ENCODE data around the gene RAVER2. TPM values are rescaled to one million over a fixed set of nuclear protein-coding genes. Genes with fewer than 3 reads are reported as not detected.

The RAVER2 gene
- total and polyA plus RNA-seq, 12 donors, result 4.1 to 30.6 (median 20.6) TPM

DNA sequence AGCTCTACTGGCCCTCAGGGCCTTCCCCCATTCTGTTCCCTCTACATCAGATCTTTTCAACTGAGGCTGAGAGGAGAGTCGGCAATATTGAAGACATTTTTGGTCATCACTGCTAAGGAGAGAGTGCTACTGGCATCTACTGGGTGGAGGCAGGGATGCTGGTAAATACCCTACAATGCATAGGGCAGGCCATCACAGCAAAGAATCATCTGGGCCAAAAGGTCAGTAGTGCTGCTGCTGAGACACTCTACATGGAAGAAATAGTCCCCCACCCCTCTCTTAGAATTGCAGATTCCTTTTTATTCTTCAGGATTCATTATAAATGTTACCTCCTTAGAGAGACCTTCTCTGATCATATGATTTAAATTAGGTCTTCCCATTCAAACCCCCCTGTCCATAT lies 127.2 kb downstream of the RAVER2 start:
- Histone ChIP-seq H3K4me3 (no peak overlapping the region), H3K27me3 (no peaks in the 10 kb centered on the region), H3K36me3 (peaks cover 0 to 100% (median 36%) of the 10 kb centered on the region in 9 donors), H3K4me1 (peaks cover 0 to 25% (median 11%) of the 10 kb centered on the region in 9 donors), H3K9me3 (no peaks in the 10 kb centered on the region), H3K27ac (no peak overlapping the region)
- TF ChIP-seq, protein P1, sequence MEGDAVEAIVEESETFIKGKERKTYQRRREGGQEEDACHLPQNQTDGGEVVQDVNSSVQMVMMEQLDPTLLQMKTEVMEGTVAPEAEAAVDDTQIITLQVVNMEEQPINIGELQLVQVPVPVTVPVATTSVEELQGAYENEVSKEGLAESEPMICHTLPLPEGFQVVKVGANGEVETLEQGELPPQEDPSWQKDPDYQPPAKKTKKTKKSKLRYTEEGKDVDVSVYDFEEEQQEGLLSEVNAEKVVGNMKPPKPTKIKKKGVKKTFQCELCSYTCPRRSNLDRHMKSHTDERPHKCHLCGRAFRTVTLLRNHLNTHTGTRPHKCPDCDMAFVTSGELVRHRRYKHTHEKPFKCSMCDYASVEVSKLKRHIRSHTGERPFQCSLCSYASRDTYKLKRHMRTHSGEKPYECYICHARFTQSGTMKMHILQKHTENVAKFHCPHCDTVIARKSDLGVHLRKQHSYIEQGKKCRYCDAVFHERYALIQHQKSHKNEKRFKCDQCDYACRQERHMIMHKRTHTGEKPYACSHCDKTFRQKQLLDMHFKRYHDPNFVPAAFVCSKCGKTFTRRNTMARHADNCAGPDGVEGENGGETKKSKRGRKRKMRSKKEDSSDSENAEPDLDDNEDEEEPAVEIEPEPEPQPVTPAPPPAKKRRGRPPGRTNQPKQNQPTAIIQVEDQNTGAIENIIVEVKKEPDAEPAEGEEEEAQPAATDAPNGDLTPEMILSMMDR (IDR thresholded peaks at IDR 0.05), result no peak
- WGBS, 2 donors, result 98 to 100% methylated on average over 1 of the region's 1 CpG
- intact Hi-C loops (cut with DNase I), result loop anchor here in 4 of 10 donors (5.0 to 10.0 kb wide), 4 partner anchors 93 to 323 kb away; partner anchors contain the start of gene JAK1 (in 2 of the 4)
- ATAC-seq, result no peak
- DNase-seq, result no peak

DNA sequence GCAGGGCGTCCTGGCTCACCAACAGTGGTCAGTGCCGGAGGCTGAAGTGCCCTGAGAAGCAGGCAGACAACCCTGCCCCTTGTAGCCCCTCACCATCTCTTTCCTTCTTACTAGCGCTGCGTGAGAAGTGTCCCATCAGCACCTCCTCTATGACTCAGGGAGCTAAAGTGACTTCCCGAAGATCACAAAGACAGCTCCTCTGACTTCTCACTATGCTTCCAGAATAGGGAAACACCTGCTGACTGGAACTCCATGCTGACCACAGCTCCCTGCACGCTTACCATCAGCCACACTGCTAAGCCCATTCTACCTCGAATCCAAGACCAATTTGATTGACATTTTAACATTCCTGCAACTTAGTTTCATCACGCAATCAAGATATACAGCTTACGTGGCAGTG lies 128.7 kb downstream of the RAVER2 start:
- H3K27ac ChIP-seq, result no peak overlapping the region
- no peaks in the 10 kb centered on the region for H3K9me3 ChIP-seq
- DNase-seq (no peak), ATAC-seq (no peak)
- WGBS, 2 donors, result 93 to 95% methylated on average over 9 of the region's 9 CpGs
- H3K4me1 ChIP-seq, result peaks cover 0 to 33% (median 11%) of the 10 kb centered on the region in 9 donors
- intact Hi-C loops (cut with DNase I), result loop anchor here in 4 of 10 donors (5.0 to 10.0 kb wide), 4 partner anchors 91 to 321 kb away; partner anchors contain the start of gene JAK1 (in 2 of the 4)
- peaks cover 0 to 100% (median 39%) of the 10 kb centered on the region in 9 donors for H3K36me3 ChIP-seq
- TF ChIP-seq, protein P1 (IDR thresholded peaks at IDR 0.05), result no peak
- no peaks in the 10 kb centered on the region for H3K27me3 ChIP-seq
- no peak overlapping the region for H3K4me3 ChIP-seq

DNA sequence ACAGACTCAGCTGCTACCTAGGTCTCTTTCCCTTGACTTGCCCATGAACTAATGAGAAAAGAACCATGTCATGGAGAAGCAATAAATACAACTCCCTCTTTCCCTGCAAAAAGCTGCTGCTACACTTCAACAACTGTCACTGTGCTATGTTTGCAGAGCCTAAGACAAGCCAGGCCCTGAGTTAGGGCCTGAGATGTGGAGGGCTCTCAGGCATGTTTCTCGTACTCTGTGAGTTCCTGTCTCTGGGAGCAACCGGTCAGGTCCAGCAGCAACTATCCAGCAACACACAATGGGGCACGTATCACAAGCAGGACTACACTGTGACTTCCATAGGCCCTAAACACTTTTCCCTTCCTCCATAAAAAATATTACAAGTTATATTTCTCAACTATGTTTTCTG lies 129.8 kb downstream of the RAVER2 start:
- WGBS, 2 donors, result 58 to 64% methylated on average over 3 of the region's 3 CpGs
- TF ChIP-seq, protein P1 (IDR thresholded peaks at IDR 0.05), result no peak
- intact Hi-C loops (cut with DNase I), result loop anchor here in 4 of 10 donors (5.0 to 10.0 kb wide), 4 partner anchors 90 to 320 kb away; partner anchors contain the start of gene JAK1 (in 3 of the 4)
- Histone ChIP-seq H3K36me3 (peaks cover 0 to 98% (median 28%) of the 10 kb centered on the region in 9 donors), H3K27me3 (no peaks in the 10 kb centered on the region), H3K4me3 (no peak overlapping the region), H3K9me3 (no peaks in the 10 kb centered on the region), H3K4me1 (peaks cover 0 to 44% (median 21%) of the 10 kb centered on the region in 9 donors), H3K27ac (peak overlapping the region in 6 of 10 donors; percentile 2 to 81 (median 33))
- ATAC-seq, result peak in 5 of 8 donors; percentile 30 to 54 (median 46)
- DNase-seq, result no peak

DNA sequence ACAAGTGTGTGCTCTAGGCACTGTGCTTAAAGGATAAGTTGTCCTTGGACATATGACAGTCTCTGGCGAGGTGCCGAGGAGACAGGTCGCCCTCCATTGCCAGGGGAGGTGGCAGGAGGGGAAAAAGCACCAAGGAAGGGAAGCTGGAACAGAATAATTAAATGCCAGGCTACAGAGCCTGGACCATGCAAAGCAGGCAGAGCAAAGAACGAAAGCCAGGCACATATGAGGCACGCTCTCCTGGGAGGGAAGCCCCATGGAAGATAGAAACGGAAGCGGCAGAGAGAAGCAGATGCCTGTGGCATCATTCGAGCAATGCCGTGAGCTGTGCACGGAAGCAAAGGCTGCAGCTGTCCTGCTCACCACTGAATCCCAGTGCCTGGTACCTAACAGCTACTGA lies 130.2 kb downstream of the RAVER2 start:
- no peaks in the 10 kb centered on the region for H3K27me3 ChIP-seq
- H3K36me3 ChIP-seq, result peaks cover 0 to 96% (median 28%) of the 10 kb centered on the region in 9 donors
- H3K9me3 ChIP-seq, result no peaks in the 10 kb centered on the region
- ATAC-seq (peak in 6 of 8 donors; percentile 27 to 66 (median 50)), DNase-seq (no peak)
- 76 to 81% methylated on average over 10 of the region's 10 CpGs for WGBS, 2 donors
- H3K27ac ChIP-seq, result peak overlapping the region in 7 of 10 donors; percentile 2 to 81 (median 32)
- intact Hi-C loops (cut with DNase I), result loop anchor here in 3 of 10 donors (5.0 to 10.0 kb wide), 4 partner anchors 90 to 320 kb away; partner anchors contain the start of gene JAK1 (in 2 of the 3)
- TF ChIP-seq, protein P1 (IDR thresholded peaks at IDR 0.05), result no peak
- peaks cover 0 to 48% (median 22%) of the 10 kb centered on the region in 9 donors for H3K4me1 ChIP-seq
- no peak overlapping the region for H3K4me3 ChIP-seq

Measured in heart right ventricle (tissue), 16 donors.